Activated T-cell treated with anti-CD3 and anti-CD28 coated beads, Interleukin-2, amount 50 U/mL, for 1 hour (primary cell): ENCODE data around the gene THSD8.
"Not testable (repeated sequence)": the region's sequence is repeated elsewhere in the genome, so short reads cannot be mapped to it uniquely, and the experiment has no call there.

Source experiments
- DNase-seq: peaks from one replicate; pipeline ENCODE4 v3.0.0-alpha.2; 2020

The THSD8 gene

DNA sequence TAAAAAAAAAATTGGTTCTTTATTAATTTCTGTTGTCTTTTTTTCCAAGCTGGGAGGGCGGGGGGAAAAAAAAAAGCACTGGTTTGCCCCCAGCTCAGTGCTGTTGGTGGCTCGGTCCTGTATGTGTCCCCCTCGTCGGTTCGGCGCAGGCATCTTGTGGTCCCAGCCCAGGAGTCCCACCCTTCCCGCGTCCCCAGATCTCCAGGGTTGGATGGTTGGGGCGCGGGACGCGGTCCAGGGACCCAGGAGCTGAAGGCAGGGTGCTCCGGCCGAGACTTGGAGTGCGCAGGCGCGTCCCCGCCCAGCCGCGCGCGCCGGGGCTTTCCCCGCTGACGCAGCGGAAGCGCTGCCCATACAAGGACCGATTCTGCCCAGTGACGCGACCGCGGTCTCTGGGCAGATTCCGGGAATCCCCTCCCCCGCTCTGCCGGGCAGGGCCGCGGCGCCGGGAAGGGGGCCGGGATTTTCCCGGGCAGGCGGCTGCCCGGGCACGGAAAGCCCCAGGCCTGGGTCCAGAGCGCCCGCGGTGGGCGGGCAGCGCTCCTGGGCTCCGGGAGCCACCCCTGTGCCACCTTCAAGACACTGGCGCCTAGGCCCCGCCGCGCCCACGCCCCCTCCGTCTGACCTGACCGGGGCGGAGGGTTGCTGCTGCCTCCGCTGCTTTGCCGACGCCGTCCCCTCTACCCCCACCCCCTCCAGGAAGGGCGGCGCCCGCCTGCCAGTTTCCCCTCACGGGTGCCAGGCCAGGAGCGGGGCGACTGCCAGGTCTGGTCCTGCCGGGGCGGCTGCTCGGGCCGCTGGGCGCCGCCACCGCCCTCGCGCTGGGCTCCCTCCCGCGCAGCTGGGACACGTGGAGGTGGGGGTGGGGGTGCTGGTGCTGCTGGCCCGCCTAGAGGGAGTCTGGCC, 8.3 kb upstream of the THSD8 start:
- peak; percentile 97 for DNase-seq

DNA sequence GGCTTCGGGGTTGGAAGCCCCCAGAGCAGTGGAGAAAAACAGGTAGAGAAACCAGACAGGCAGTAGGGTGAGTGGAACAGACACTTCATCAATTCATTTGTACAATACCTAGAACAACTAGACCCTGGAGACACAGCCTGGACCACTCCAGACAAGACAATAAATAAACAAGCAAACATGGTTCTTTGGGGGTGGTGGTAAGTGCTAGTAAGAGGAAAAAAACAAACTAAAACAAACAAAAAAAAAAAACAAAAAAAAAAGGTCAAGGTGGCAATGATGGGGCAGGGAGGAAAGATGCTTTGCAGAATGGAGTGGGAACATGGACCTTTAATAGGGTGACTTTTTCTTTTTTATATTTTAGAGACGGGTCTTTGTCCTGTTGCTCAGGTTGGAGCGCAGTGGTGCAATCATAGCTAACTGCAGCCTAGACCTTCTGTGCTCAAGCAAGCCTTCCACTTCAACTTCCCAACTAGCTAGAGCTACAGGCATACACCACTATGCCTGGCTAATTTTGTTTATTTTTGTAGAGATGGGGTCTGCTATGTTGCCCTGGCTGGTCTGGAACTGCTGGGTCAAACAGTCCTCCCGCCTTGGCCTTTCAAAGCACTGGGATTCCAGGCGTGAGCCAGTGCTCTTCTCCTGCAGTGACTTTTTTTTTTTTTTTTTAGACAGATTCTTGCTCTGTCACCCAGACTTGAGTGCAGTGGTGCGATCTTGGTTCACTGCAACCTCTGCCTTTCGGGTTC, 7.5 kb upstream of the THSD8 start:
- DNase-seq = peak; percentile 47

DNA sequence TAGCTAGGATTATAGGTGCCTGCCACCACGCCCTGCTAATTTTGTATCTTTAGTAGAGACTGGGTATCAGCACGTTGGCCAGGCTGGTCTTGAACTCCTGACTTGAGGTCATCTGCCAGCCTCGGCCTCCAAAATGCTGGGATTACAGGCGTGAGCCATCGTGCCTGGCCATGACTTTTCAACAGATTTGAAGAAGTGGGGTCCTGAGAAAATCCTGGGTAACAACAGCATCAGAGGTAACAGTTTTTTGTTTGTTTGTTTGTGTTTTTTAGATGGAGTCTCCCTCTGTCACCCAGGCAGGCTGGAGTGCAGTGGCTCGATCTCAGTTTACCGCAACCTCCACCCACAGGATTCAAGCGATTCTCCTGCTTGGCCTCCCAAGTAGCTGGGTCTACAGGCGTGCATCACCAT, 6.9 kb upstream of the THSD8 start:
- peak; percentile 44 for DNase-seq

DNA sequence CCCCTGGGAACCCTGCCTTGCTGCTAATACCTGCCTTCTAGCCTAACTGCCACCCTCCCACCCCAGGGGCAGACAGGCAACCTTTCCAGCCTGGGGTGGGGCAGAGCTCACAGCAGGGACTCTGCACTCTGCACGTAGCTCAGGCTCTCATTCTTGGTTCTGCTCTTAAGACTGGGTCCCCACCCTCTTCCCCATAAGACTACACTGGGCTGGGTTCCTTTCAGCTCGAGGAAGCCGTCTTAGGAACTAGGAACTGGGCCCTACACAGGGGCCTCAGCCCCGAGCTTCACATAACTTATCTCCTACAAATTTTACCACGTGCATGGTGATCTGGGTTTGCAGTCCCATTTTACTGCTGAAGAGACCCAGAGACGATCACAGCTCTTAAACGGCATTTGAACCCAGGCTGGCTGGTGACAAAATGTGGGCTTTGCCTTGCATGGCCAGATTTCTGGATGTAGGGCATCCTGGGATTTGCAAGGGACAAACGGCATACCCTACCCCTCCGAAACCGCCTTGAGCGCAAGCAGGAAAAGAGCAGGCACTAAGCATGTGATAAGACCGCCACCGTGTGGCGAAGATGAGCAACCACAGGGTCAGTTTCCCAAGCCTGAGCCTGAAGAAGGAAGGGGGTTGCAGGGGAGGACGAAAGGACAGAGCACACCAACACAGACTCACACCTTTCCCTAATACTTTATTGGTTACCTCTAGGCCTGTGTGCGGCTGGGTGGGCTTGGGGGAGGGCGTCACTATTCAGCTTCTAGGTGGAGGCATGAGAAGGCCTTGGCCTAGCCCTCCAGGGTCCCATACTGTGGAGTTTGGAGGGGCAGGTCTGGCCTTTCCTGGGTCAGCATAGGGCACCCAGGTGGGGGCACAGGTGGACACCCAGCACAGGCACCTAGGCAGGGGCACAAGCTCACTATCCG, 5.5 kb upstream of the THSD8 start:
- peak; percentile 80 for DNase-seq

DNA sequence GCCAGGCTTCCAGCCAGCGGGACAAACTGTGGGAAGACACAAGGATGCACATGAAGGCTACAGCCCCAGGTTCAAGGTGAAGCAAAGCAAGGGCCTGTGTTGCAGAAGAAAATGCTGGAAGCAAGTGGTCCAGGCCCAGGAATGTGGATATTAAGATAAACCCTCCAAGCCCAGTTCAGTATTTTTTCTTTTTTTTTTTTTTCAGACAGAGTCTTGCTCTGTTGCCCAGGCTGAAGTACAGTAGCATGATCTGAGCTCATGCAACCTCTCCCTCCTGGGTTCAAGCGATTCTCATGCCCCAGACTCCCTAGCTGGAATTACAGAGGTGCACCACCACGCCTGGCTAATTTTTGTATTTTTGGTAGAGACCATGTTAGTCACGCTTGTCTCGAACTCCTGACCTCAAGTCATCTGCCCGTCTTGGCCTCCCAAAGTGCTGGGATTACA, 4.7 kb upstream of the THSD8 start:
- DNase-seq = no peak

DNA sequence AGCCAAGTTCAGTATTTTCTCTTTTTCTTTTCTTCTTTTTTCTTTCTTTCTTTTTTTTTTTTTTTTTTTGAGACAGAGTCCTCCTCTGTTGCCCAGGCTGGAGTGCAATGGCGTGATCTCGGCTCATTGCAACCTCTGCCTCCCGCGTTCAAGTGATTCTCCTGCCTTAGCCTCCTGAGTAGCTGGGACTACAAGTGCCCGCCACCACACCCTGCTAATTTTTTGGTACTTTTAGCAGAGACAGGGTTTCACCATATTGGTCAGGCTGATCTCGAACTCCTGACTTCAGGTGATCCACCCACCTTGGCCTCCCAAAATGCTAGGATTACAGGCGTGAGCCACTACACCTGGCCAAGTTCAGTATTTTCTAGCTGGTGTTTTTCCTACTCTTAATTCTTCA, 4.3 kb upstream of the THSD8 start:
- DNase-seq = not testable (repeated sequence)

DNA sequence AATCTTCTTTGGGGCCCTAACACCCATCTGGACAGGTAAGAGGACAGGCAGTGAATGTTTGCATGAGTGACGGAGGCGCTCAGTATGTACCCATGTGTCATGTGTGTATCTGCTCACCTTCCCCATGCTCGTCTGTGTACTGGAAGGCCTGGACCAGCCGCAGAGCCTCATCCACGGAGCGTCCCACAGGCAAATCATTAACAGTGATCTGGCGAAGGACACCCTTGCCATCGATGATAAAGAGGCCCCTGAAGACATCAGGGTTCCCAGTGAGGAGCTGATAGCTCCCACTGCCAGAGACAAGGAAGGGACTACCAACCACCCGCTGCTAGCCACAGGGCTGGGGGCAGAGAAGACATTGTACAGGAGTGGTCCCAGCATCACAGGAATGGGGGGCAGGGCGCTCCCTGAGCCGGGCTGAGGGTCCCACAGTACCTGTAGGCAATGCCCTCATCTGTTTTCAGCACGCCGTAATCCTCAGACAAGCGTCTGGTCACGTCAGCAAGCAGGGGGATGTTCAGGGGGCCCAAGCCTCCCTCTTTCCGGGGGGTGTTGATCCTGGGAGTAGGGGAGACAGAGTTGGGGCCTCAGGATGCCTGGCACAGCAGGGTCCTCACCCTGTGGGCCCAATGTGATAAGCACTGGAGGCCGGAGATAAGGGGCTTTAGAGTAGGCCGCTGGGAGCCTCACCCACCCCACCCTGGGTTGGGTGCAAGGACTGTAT, 2.0 kb upstream of the THSD8 start:
- DNase-seq = no peak

DNA sequence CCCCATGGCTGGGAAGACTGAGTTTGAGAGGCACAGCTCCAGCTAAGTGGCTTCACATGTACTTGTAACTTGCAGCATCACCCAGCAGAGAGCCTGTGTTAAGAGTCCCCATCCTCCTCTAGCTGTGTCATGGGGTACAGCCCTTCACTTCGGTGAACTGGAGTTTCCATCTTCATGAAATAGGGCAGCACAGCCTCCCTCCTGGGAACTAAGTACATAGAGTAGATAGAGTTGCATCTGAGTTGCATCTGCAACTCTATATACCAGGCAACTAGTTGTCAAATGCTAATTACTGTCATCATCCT, 1.5 kb upstream of the THSD8 start:
- no peak for DNase-seq

DNA sequence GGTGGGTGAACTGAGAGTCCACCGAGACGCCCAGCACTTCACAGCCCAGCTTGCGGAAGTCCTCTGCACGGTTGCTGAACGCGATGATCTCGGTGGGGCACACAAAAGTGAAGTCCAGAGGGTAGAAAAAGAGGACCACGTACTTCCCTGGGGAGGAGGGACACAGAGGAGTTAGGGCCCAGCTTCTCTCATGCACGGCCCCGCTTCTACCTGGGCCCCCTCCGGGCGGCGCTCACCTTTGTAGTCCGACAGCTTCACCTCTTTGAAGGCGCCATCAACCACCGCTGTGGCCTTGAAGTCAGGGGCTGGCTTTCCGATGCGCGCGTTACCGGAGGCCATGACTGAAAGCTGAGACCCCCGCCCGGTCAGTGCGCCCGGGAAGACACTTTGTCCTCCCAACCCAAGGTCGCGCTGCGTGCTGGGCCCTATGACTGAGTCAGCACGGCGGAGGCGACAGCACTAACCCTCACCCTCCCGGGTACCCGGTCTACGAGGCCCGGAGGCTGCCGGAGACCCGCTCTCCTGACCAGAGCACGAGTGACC, 875 bp upstream of the THSD8 start:
- peak; percentile 39 for DNase-seq

DNA sequence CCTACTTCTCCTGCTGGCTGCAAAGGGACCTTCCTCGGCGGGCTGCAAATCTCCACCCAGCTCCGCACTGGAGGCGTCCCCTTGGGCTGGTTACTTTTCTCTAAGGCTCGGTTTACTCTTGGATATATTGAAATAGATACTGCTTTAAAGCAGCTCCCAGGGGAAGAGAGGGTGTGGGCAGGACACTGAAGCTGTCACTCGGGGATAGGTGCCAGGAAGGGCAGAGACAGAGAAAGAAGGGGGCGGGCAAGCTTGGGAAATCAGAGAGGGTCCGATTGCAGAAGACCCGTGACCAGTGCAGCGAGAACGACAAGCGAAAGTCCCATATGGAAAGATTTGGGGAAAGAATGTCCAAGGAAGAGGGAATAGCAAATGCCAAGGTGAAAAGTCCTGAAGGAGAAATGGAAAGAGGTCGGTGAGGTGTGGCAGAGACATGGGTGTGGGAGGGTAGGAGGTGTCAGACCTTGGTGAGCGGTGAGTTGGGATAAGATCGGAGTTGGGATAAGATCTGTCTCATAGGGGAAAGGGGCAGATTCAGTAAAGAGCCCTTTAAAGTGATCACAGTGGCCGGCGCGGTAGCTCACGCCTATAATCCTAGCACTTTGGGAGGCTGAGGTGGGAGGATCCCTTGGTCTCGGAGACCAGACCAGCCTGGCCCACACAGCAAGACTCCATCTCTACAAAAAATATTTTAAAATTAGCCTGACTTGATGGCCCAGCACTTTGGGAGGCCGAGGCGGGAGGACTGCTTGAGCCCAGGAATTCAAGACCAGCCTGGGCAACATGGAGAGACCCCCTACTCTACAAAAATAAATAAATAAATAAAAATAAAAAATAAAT, 618 bp downstream of the THSD8 start:
- DNase-seq = no peak

DNA sequence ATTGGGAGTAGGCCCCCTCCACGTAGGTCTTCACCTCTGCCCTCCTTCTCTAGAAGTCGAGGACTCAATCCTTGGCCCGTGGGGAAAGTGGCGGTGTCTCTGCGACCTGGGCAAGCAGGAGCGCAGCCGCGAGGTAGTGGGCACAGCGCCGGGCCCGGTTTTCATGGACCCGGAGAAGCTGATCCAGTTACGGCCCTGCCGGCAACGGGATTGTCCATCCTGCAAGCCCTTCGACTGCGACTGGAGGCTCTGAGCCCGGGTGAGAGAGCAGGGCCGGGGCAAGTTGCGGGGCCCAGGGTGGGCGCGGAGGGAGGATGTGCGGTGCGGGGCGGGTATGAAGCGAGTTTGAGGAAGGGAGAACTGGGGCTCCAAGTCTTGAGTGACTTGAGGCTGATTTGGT, 2.2 kb downstream of the THSD8 start:
- DNase-seq = no peak

DNA sequence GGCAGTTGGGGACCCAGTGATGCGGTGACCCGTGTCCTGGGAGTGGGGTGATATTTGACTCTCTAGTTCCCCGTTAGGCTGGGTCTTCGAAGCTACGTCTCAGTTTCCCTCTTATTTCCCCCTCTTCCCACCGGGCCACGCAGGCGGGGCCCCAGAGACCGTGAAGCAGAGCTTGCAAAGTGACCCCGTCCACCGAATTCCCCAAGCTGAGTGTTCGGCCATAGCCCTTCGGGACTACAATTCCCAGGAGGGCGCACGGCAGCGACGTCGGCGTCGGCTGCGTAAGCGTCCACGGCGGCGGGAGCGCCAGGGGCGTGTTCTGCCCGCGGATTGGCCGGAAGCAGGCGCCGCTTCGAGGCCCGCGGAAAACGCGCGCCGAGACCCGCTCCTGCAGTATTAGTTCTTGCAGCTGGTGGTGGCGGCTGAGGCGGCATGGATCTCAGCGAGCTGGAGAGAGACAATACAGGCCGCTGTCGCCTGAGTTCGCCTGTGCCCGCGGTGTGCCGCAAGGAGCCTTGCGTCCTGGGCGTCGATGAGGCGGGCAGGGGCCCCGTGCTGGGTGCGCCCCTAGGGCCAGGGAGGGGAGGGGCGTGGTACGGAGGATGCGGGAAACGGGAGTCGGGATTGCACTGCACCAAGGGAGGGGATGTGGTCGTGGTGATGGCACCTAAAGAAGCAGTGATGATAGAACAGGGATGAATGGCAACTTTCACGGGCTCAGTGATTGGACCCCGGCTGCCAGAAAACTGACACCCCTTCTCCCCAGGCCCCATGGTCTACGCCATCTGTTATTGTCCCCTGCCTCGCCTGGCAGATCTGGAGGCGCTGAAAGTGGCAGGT, 4.6 kb downstream of the THSD8 start, which contains the start of gene RNASEH2A:
TSS of gene RNASEH2A (plus strand) at position 343 of the 840 bp plus-strand sequence. CDS start at position 433, 90 bp downstream.
- DNase-seq = peak; percentile 88

DNA sequence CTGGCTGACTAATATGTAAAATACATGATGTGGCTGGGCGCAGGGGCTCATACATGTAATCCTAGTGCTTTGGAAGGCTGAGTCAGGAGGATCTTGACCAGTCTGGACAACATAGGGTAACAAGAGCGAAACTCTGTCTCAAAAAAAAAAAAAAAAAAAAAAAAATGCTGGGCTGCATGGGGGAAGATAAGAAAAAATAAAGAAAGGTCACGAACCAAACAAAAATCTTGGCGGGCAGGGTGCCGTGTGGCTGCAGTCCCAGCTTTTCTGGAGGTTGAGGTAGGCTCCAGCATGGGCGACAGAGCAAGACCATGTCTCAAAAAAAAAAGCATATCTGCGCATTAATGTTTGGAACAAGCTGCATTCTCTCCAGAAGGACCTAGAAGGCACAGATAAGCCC, 13.2 kb downstream of the THSD8 start:
- no peak for DNase-seq

DNA sequence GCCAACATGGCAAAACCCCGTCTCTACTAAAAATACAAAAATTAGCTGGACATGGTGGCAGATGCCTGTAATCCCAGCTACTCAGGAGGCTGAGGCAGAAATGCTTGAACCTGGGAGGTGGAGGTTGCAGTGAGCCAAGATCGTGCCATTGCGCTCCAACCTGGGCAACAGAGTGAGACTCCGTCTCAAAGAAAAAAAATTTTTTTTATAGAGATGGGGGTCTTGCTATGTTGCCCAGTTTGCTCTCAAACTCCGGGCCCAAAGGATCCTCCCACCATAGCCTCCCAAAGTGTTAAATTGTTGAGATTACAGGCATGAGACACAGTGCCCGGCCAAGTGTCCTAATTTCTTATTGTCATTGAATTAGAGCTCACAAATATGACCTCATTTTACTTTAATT, 15.3 kb downstream of the THSD8 start:
- DNase-seq = not testable (repeated sequence)

DNA sequence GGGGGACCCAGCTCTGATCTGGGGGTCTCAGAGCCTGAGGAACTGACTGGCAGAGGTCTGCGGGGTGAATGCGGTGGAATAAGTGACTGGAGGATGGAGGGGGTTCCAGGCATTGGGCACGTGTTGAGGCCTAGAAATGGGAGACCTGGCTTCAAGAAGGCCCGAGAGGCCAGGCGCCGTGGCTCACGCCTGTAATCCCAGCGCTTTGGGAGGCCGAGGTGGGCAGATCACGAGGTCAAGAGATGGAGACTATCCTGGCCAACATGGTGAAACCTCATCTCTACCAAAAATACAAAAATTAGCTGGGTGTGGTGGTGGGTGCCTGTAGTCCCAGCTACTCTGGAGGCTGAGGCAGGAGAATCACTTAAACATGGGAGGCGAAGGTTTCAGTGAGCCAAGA, 15.9 kb downstream of the THSD8 start:
- DNase-seq = not testable (repeated sequence)

DNA sequence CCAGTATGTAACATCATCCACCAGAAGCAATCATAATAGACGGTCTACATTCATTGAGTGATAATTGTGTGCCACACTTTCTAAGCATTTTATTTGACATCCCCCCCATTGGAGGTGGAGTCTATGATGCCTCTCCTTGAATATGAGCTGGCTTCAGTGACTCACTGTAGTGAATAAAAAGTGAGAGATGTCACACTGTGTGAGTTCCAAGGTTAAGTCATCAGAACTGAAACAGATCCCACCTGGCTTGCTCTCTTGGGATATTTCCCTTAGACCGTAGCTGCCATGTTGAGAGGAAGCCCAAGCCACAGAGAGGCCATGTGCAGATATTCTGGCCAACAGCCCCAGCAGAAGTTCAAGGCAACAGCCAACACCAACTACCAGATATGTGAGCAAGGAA, 19.9 kb downstream of the THSD8 start:
- DNase-seq = no peak

DNA sequence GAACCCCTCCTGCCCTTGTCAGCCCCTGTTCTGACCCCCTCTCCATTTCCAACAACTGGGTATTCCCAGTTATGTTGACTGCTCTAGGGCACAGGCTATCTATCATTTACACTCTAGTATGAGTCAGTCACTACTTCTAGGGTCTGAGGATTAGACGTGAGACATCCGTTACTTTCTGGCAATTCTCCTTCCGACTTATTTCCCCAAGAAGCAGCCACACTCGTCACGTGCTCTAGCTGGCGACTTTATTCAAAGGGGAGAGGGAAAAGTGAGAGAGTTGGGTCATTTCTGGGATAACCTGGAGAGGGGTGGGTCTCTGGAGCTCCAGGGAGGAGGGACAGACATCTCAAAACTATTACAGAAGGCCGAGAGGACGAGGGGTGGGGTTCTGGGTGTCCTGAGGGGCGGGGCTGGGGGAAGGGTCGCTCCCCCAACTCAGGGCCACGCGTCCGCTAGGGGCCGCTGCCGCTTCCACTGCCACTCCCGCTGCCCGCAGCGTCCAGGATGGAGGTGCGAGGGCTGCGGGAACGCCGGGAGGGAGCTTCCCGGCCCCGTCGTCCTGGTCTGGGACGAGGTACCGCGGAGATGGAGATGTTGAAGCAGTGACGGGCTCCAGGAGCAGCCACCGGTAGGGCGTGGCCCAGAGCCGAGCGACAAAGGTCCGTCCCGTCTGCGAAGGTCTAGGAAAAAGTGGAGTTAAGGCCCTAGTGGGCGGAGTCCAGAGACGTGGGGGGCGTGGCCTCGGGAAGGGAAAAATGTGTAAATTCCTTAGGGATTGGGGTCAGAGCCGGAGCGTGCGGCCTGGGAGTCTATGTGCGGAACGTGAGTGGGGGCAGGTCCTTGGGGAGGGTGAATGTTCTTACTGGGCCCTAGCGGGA, 23.6 kb downstream of the THSD8 start:
- no peak for DNase-seq

DNA sequence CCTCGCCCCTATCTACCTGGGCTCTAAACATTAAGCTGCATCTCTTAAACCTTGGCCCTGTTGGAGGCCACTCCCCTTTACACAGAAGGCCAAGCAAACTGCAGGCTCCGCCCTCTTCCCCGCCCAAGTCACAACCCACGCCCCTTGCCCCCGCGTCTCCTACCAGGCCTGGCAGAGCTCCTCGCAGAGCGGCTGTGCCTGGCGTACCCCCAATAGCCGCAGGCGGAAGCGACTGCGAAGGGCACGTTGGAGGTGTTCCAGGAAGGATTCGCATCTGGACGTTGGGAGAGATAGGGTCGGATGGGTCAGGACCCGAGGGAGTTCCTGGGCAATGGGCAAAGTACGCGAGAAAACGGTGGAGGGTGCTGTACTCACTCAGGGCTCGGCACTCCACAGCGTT, 26.6 kb downstream of the THSD8 start:
- no peak for DNase-seq

DNA sequence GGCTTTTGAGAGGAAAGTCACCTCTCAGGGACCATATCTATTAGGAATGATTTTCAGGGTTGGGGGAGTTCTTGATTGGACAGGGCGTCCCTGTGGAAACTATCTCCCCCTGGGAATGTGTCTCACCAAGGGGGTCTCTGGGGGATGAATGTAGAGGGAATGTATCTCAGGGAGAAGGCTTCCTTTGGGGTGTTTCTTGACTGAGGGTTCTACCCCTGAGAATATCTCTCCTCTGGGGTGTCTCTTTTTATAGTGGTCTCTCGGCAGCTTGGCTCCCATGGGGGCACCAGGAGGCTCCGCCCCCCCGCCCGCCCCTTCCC, 31.5 kb downstream of the THSD8 start:
- DNase-seq = no peak
